HepG2 (cell line): ENCODE measurements around the gene CHFR. TPM values are rescaled to one million over a fixed set of nuclear protein-coding genes. Genes with fewer than 3 reads are reported as not detected.

ENCODE experiments used
- ATAC-seq: fragments of 200-7000 bp; cut with Tn5 transposase; 3 replicates; pipeline ENCODE4 v1.9.1; 2020; ENCODE audit warnings: mild to moderate bottlenecking, moderate library complexity
- BruUV-seq: library from RNA; stranded (reverse); fragments of 400-500 nt; replicated peaks from 2 replicates; lab custom pipeline; 2021; lab: Mats Ljungman, UMichigan
- CTCF ChIA-PET: fragments of 300-600 bp; formaldehyde crosslinking; extraction: SDS; loops from one replicate; lab custom pipeline; 2021; ENCODE audit warnings: low total read pairs, inconsistent platforms, low intra/inter-chr PET ratio; lab: Yijun Ruan, JAX
- POLR2A ChIA-PET: fragments of 350-600 bp; sonication (Branson Sonifier 250); formaldehyde crosslinking; loops from one replicate; lab custom pipeline; 2020; ENCODE audit warnings: antibody characterized with exemption, inconsistent platforms; lab: Yijun Ruan, JAX
- DNase-seq: peaks from one replicate; pipeline ENCODE4 v3.0.0-alpha.2; 2015; ENCODE audit warnings: low spot score
- FAIRE-seq: peaks from 3 replicates; lab custom pipeline; 2011; peaks lifted over from hg19 to GRCh38; lab: Jason Lieb, UNC
- H2AFZ ChIP-seq: one replicate; pipeline ENCODE4 v1.6.1; 2011; ENCODE audit warnings: low read length, inconsistent platforms
- H3K27ac ChIP-seq: fragments of 300-600 bp; 3 replicates; pipeline ENCODE4 v1.8.0; 2011; ENCODE audit warnings: mixed run types, mild to moderate bottlenecking, mixed read lengths, low read length, inconsistent platforms; ENCODE audit not compliant: insufficient read depth; ENCODE audit errors: extremely low read length
- H3K27me3 ChIP-seq, 2 experiments: fragments of 200-600 bp in 1 of 2; 2 replicates in 1 of 2; 3 replicates in 1 of 2; pipeline versions ENCODE4 v1.6.0 to v1.8.0; 2011; ENCODE audit warnings: low read length in 2 of 2, mild to moderate bottlenecking in 2 of 2, moderate library complexity in 2 of 2, inconsistent platforms in 1 of 2; ENCODE audit not compliant: insufficient read depth in 2 of 2, control insufficient read depth in 1 of 2
- H3K36me3 ChIP-seq, 2 experiments: fragments of 200-600 bp in 1 of 2; replicated peaks in 1 of 2; 2 replicates in 1 of 2; 3 replicates in 1 of 2; pipeline versions ENCODE4 v1.5.1 to v1.8.0; 2011; ENCODE audit warnings: low read length in 2 of 2, inconsistent platforms in 1 of 2; ENCODE audit not compliant: insufficient read depth in 2 of 2, control insufficient read depth in 1 of 2
- H3K4me1 ChIP-seq: 2 replicates; pipeline ENCODE4 v1.5.1; 2012; ENCODE audit warnings: low read length, inconsistent platforms; ENCODE audit not compliant: insufficient read depth
- H3K4me2 ChIP-seq: 2 replicates; pipeline ENCODE4 v1.6.0; 2011; ENCODE audit warnings: low read depth, low read length, inconsistent platforms
- H3K4me3 ChIP-seq, 3 experiments: fragments of 200-600 bp in 1 of 3; sonication (generic), shearing (Covaris generic) in 1 of 3; replicated peaks in 1 of 3; 2 replicates each; pipeline ENCODE4 v1.5.1; 2011 to 2016; ENCODE audit warnings: low read length in 3 of 3, inconsistent platforms in 2 of 3, low read depth in 2 of 3, mild to moderate bottlenecking in 2 of 3, control low read depth in 1 of 3, mixed read lengths in 1 of 3; ENCODE audit not compliant: insufficient read depth in 1 of 3
- H3K79me2 ChIP-seq: one replicate; pipeline ENCODE4 v1.6.1; 2011; ENCODE audit warnings: low read length, inconsistent platforms; ENCODE audit not compliant: insufficient read depth
- H3K9ac ChIP-seq: 2 replicates; pipeline ENCODE4 v1.6.0; 2011; ENCODE audit warnings: mild to moderate bottlenecking, low read depth, low read length, inconsistent platforms; ENCODE audit not compliant: insufficient read depth
- H3K9me3 ChIP-seq: 2 replicates; pipeline ENCODE4 v1.5.1; 2012; ENCODE audit warnings: mild to moderate bottlenecking, low read length
- H4K20me1 ChIP-seq: 2 replicates; pipeline ENCODE4 v1.6.0; 2011; ENCODE audit warnings: inconsistent platforms, mild to moderate bottlenecking, low read length, moderate library complexity; ENCODE audit not compliant: insufficient read depth
- AGO2 ChIP-seq: fragments of 200-400 bp; formaldehyde crosslinking; optimal IDR thresholded peaks from 2 replicates; pipeline ENCODE3; 2017; ENCODE audit warnings: mild to moderate bottlenecking, low read depth, low read length, moderate library complexity
- ATF7 ChIP-seq, 2 experiments: fragments of 450-650 bp in 1 of 2; sonication (generic) in 1 of 2; formaldehyde crosslinking in 1 of 2; IDR thresholded peaks; 2 replicates each; pipeline versions ENCODE4 v1.4.0 to v1.6.1; 2016 to 2020; ENCODE audit warnings: antibody characterized with exemption in 1 of 2, mild to moderate bottlenecking in 1 of 2, missing genetic modification reagents in 1 of 2
- CREB1 ChIP-seq, 2 experiments: fragments of 450-650 bp in 1 of 2; IDR thresholded peaks; 2 replicates each; pipeline ENCODE4 v1.6.1; 2016 to 2017; ENCODE audit warnings: control low read depth in 1 of 2, mild to moderate bottlenecking in 1 of 2, missing compliant biosample characterization in 1 of 2, missing genetic modification characterization in 1 of 2
- HDAC2 ChIP-seq: sonication (generic); formaldehyde crosslinking; IDR thresholded peaks from 2 replicates; pipeline ENCODE4 v1.4.0; 2020; ENCODE audit warnings: missing genetic modification reagents
- SMAD3 ChIP-seq: sonication (generic); formaldehyde crosslinking; IDR thresholded peaks from 2 replicates; pipeline ENCODE4 v1.4.0; 2020; ENCODE audit warnings: missing genetic modification reagents
- WGBS: methylation state at CpG from one replicate; pipeline ENCODE4 v1.1.6; 2017; ENCODE audit warnings: low lambda C conversion rate; 5-methylcytosine and 5-hydroxymethylcytosine counted together
- in situ Hi-C: cut with HindIII; loops from 2 replicates; pipeline ENCODE4 v1.10.0; 2017; ENCODE audit warnings: low pct_unique_long_range_greater_than_20kb; ENCODE audit not compliant: extremely low pct_ligation_motif_present
- intact Hi-C: fragments of 100-400 bp; cut with micrococcal nuclease; formaldehyde crosslinking; loops from one replicate; pipeline ENCODE4 v1.10.0; 2022; ENCODE audit not compliant: unreplicated experiment
- polyA plus RNA-seq, 8 experiments: library from polyadenylated mRNA; depleted of rRNA in 3 of 8; stranded (reverse) in 7 of 8; unstranded in 1 of 8; fragments of >200 nt; fragmentation: Illumina TruSeq in 4 of 8; extraction: Trizol in 4 of 8; gene quantifications; 2 replicates each; pipeline versions ENCODE4 v1.2.1 to v1.2.3, GENCODE V29; 2011 to 2016; ENCODE audit warnings: low read depth in 4 of 8, missing spikeins in 1 of 8, mixed read lengths in 1 of 8; ENCODE audit not compliant: insufficient read depth in 1 of 8
- total RNA-seq, 5 experiments: library from RNA; depleted of rRNA; stranded (reverse); fragments of >200 nt; fragmentation: Illumina TruSeq; extraction: Trizol; gene quantifications; 2 replicates each; pipeline ENCODE4 v1.2.3, GENCODE V29; 2016; ENCODE audit warnings: low read depth in 1 of 5

Gene CHFR
- total and polyA plus RNA-seq, 2 of the 13 experiments (the other 11 are each of a cell fraction or from before 2014, with no cell fraction given): 21.4 to 21.5 TPM

- CTCF ChIA-PET: no interaction called here
- Histone ChIP-seq H3K9me3 (no peaks in the 10 kb centered on the region), H3K4me2 (no peak overlapping the region), H3K4me1 (no peaks in the 10 kb centered on the region), H3K27me3 (no peaks in the 10 kb centered on the region), H2AFZ (no peak overlapping the region), H3K27ac (no peak overlapping the region), H3K36me3 (peaks cover 21 to 64% of the 10 kb centered on the region in 2 experiments; a peak in 4 of 5 replicates)
- in situ Hi-C loops: no loop called here
- WGBS: 97% methylated on average over 8 of the region's 8 CpGs
- DNase-seq (no peak), FAIRE-seq (no peak), ATAC-seq (no peak)
- no TSS peak for BruUV-seq
- intact Hi-C loops: no loop called here
- POLR2A ChIA-PET: interaction anchor here (1.0 kb wide), 1 partner anchor 10 kb away, joined by 4 read pairs; the partner anchor contains the start of gene GOLGA3
- TF ChIP-seq ATF7 (IDR thresholded peaks at IDR 0.05): peak; percentile 79
- no peak for TF ChIP-seq ATF7 (CRISPR knock-in tag; IDR thresholded peaks at IDR 0.05)
- no peak for TF ChIP-seq SMAD3 (CRISPR knock-in tag)
- peak; percentile 24; the same call in 1 of the 2 replicates for TF ChIP-seq CREB1 (IDR thresholded peaks at IDR 0.05)
- no peak for TF ChIP-seq CREB1 (CRISPR knock-in tag; IDR thresholded peaks at IDR 0.05)
- TF ChIP-seq, all 625 proteins: peak for 2
- Histone ChIP-seq H3K4me3 (no peak overlapping the region), H3K79me2 (no peaks in the 10 kb centered on the region), H4K20me1 (peaks cover 7% of the 10 kb centered on the region; the same call in 1 of the 2 replicates), H3K9ac (no peak overlapping the region)
These were observed 68.8 kb downstream of the CHFR start for GRCh38 chr12:132818562-132818961.

- in situ Hi-C loops: no loop called here
- intact Hi-C loops: no loop called here
- Histone ChIP-seq H3K4me3 (no peak overlapping the region), H3K27me3 (no peaks in the 10 kb centered on the region), H3K4me2 (no peak overlapping the region), H3K9ac (no peak overlapping the region), H3K4me1 (no peaks in the 10 kb centered on the region), H3K79me2 (no peaks in the 10 kb centered on the region), H2AFZ (no peak overlapping the region), H3K27ac (no peak overlapping the region), H3K9me3 (no peaks in the 10 kb centered on the region), H3K36me3 (peaks cover 25 to 59% of the 10 kb centered on the region in 2 experiments), H4K20me1 (0 out of 2 replicates have a peak, but pooled peaks cover 3% of the 10 kb centered on the region)
- FAIRE-seq: no peak
- POLR2A ChIA-PET: no interaction called here
- peak; percentile 62 for TF ChIP-seq AGO2
- no peak for TF ChIP-seq HDAC2 (CRISPR knock-in tag)
- CTCF ChIA-PET: no interaction called here
- DNase-seq: no peak
- 94% methylated on average over 13 of the region's 21 CpGs for WGBS
- ATAC-seq: no peak
- no TSS peak for BruUV-seq
These were observed 73.2 kb downstream of the CHFR start for GRCh38 chr12:132814232-132814631.
